ENCODE measurements around the gene PRKACA.

Gene PRKACA

GRCh38 chr19:14117668-14118164 is at the start of gene PRKACA:
PRKACA (minus strand) TSS chr19:14117762; CDS start chr19:14117547, 215 bp downstream.
- TF ChIP-seq CTCF (IDR thresholded peaks at IDR 0.05; ENCODE audit: low read depth, low read length), result no peak
- peak; percentile 98 for DNase-seq (ENCODE audit: extremely low read depth, low read depth)

DNA sequence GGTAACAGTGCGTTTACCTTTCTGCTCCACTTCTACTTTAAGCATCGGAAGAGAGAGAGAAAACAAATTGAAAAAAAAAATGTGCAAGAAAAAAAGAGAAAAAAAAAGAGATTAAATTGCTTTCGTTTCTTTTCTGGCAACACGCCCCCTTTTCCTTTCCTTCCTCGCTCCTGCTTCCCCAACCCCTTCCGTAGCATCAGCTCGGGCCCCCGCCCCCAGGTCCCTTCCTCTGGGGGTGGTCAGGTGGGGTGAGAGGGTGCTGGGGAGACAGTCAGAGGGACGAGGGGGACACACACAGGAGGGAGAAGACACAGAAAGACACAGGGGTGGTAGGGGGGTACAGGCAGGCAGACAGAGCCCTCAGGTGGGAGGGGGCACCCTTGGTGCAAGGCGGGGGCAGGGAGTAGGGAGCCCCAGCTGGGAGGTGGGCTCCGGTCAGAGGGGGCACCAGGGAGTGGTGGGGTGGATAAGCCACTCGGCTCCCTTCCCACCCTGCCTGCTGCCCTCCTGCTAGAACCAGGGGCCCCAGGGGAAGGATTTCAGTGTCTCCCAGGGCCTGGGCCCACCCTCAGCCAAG is 49.5 kb upstream of the PRKACA start:
- TF ChIP-seq CTCF (IDR thresholded peaks at IDR 0.05; ENCODE audit: low read depth, low read length), result no peak
- DNase-seq (ENCODE audit: extremely low read depth, low read depth), result no peak

DNA sequence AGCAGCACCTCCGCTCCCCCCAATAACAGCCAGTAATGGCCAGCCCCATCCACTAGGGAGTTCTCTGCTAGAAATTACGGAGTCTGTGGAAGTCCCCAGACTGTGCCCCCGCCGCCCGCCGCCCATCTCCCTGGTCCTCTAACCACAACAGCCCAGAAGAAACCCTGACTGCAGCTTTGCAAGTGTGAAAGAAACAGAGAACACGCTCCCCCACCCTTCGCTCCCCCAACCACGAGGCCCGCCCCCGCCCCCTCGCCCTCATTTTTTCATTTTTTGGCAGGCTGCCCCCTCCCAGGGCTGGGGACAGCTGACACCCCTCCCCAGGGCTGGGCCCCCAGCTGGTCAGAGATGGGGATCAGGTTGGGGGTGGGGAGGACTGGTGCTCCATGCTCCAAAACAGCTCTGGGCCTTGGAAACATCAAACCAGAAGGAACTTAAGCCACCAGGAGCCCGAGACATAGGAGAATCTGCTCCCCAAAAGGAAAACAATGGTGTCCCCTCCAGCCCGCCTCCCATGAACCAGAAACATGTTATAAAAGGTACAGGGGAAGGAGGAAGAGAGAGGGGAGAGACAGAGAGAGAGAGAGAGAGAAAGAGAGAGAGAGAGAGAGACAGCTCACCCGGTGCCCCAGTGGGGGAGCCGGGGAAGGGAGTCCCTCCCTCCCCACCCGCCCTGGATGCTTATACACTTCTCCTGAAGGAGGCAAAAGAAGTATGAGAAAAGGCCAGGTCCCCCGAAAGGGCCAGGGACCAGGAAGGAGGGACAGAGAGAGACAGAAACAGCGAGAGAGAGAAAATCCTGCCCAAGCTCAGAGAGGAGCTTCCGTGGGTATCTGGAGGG is 48.6 kb upstream of the PRKACA start:
- TF ChIP-seq CTCF (IDR thresholded peaks at IDR 0.05; ENCODE audit: low read depth, low read length), result no peak
- DNase-seq (ENCODE audit: extremely low read depth, low read depth), result no peak

DNA sequence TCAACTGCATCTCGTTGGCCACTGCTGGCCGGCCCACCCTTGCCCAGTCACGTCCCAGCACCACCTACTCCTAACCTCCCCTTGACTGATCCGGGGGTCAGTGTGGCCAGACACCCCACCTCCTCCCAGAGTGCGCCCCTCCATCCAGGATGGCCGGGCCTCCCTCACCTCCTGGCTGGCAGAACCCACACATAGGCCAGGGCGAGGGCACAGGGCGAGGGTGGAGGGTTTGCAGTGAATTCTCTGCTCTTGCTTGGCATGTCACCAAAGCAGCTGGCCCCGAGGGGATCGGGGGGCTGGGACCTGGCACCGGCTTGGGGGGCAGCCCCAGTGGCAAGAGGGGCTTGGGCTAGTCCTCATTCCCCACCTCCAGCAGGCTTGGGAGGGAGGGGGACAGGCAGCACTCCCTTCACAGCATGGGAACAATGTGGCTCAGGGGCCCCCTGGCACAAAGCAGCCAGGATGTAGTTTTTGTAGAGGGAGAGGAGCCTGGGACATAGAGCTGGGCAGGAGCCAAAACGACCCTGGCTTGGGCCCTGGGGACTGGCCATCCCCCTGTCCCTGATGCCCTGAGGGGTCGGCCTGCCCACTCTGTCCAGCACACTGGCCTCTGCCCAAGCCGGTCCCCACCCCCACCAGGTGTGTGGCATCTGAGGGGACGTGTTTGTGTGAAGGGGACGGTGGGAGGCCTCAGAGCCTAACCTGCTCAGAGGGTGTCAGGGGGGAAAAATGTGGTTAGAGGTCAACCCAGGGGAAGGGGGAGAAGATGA is 47.3 kb upstream of the PRKACA start:
- no peak for TF ChIP-seq CTCF (IDR thresholded peaks at IDR 0.05; ENCODE audit: low read depth, low read length)
- DNase-seq (ENCODE audit: extremely low read depth, low read depth), result no peak

GRCh38 chr19:14164082-14164481 is 46.5 kb upstream of the PRKACA start:
- TF ChIP-seq CTCF (IDR thresholded peaks at IDR 0.05; ENCODE audit: low read depth, low read length), result no peak
- no peak for DNase-seq (ENCODE audit: extremely low read depth, low read depth)

DNA sequence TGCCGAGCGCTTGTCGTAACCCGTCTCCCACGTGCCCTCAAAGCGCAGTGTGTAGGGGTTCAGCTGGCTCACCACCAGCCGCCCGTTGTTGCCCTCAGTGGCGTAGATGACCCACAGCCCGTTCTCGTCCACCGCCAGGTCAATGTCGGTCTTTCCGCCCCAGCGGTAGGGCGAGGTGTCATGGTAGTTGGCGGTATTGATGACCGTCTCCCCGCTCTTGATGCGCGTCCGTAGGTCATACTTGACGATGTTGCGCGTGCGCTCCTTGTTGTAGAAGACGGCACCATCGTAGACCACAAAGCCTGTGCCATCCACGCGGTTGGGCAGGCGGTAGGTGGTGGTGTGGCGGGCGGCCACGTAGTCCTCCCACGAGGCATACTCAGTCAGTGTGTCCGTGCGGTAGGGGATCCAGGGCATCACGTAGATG is 45.3 kb upstream of the PRKACA start:
- TF ChIP-seq CTCF (IDR thresholded peaks at IDR 0.05; ENCODE audit: low read depth, low read length), result no peak
- no peak for DNase-seq (ENCODE audit: extremely low read depth, low read depth)
